Neural progenitor cell (in vitro differentiated cells): ENCODE data around the gene SAMD1. TPM values are rescaled to one million over a fixed set of nuclear protein-coding genes. Genes with fewer than 3 reads are reported as not detected.
A peak's percentile ranks its signal among the peaks of the same experiment; 100 is the strongest.

Source experiments
- DNase-seq: peaks from one replicate; pipeline ENCODE4 v3.0.0-alpha.2; 2016; ENCODE audit warnings: low spot score
- H2AFZ ChIP-seq: fragments of 200-600 bp; sonication (generic); replicated peaks from 2 replicates; pipeline ENCODE4 v1.6.1; 2016; ENCODE audit warnings: antibody characterized with exemption
- H3F3A ChIP-seq: fragments of 200-600 bp; sonication (generic); 2 replicates; pipeline ENCODE4 v1.6.1; 2016; ENCODE audit warnings: antibody characterized with exemption, low read depth
- H3K27ac ChIP-seq: fragments of 200-600 bp; sonication (generic); 2 replicates; pipeline ENCODE4 v1.5.1; 2016; ENCODE audit warnings: mild to moderate bottlenecking
- H3K27me3 ChIP-seq: fragments of 200-600 bp; sonication (generic); 2 replicates; pipeline ENCODE4 v1.6.1; 2016; ENCODE audit warnings: mild to moderate bottlenecking, moderate library complexity
- H3K36me3 ChIP-seq: fragments of 200-600 bp; sonication (generic); 2 replicates; pipeline ENCODE4 v1.5.1; 2016
- H3K4me1 ChIP-seq: fragments of 200-600 bp; sonication (generic); 2 replicates; pipeline ENCODE4 v1.6.1; 2016; ENCODE audit warnings: mixed run types
- H3K4me2 ChIP-seq: fragments of 200-600 bp; sonication (generic); 2 replicates; pipeline ENCODE4 v1.6.1; 2016
- H3K4me3 ChIP-seq: fragments of 200-600 bp; sonication (generic); 2 replicates; pipeline ENCODE4 v1.5.1; 2016
- H3K79me2 ChIP-seq: fragments of 200-600 bp; sonication (generic); 2 replicates; pipeline ENCODE4 v1.6.1; 2016; ENCODE audit warnings: low read depth
- H3K9ac ChIP-seq: fragments of 200-600 bp; sonication (generic); 2 replicates; pipeline ENCODE4 v1.6.1; 2016
- H3K9me3 ChIP-seq: fragments of 200-600 bp; sonication (generic); 2 replicates; pipeline ENCODE4 v1.5.1; 2016; ENCODE audit warnings: low read depth
- H4K20me1 ChIP-seq: fragments of 200-600 bp; sonication (generic); 2 replicates; pipeline ENCODE4 v1.6.1; 2016; ENCODE audit warnings: low read depth
- H3K27ac Mint-ChIP-seq: 3 replicates; pipeline ENCODE4 v1.8.0; 2021; ENCODE audit warnings: mixed read lengths
- H3K27me3 Mint-ChIP-seq: 2 replicates; pipeline ENCODE4 v1.8.0; 2022; ENCODE audit warnings: low read depth, mild to moderate bottlenecking, inconsistent platforms, moderate library complexity, mixed read lengths; ENCODE audit not compliant: insufficient read depth
- H3K36me3 Mint-ChIP-seq: 3 replicates; pipeline ENCODE4 v1.8.0; 2021; ENCODE audit warnings: mixed read lengths
- H3K4me1 Mint-ChIP-seq: 3 replicates; pipeline ENCODE4 v1.8.0; 2021; ENCODE audit warnings: mixed read lengths
- H3K4me3 Mint-ChIP-seq: 3 replicates; pipeline ENCODE4 v1.8.0; 2021; ENCODE audit warnings: mild to moderate bottlenecking, moderate library complexity, mixed read lengths
- H3K9me3 Mint-ChIP-seq: 3 replicates; pipeline ENCODE4 v1.8.0; 2020; ENCODE audit warnings: mixed read lengths
- EZH2 ChIP-seq: fragments of 200-600 bp; sonication (generic); IDR thresholded peaks from 2 replicates; pipeline ENCODE4 v1.6.1; 2017; ENCODE audit warnings: antibody characterized with exemption, mild to moderate bottlenecking, moderate library complexity
- EZH2phosphoT487 ChIP-seq: fragments of 200-600 bp; sonication (generic); IDR thresholded peaks from 2 replicates; pipeline ENCODE4 v1.6.1; 2017; ENCODE audit warnings: antibody characterized with exemption
- total RNA-seq: library from RNA; depleted of rRNA; stranded (reverse); fragments of >200 nt; gene quantifications from 2 replicates; pipeline ENCODE4 v1.2.3, GENCODE V29; 2015; ENCODE audit warnings: low replicate concordance
- TF ChIP-seq, protein P1 (sequence below): fragments of 200-600 bp; sonication (generic); IDR thresholded peaks from 2 replicates; pipeline ENCODE4 v1.5.1; 2017; ENCODE audit warnings: antibody characterized with exemption, mild to moderate bottlenecking

Gene SAMD1
- total RNA-seq, 1 donor from 2014 or later: 22.1 TPM

DNA sequence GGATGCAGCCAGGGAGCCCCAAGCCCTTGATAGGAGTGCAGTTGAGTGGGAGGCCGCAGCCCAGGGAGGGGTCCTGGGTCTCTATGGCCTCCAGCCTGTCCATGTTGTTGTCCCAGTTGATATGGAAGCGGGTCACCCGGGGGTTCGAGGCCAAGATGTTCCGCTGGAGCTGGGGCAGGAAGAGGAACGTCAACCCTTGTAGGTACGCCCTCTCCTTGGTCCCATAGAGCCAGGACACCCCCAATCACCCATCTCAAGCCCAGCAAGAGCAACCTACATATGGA, 29.9 kb upstream of the SAMD1 start:
- Mint-ChIP-seq H3K27ac (no peak overlapping the region), H3K27me3 (peaks cover 11% of the 10 kb centered on the region), H3K9me3 (no peaks in the 10 kb centered on the region), H3K36me3 (peaks cover 13% of the 10 kb centered on the region), H3K4me1 (peaks cover 31% of the 10 kb centered on the region), H3K4me3 (no peak overlapping the region)
- H2AFZ ChIP-seq: no peak overlapping the region
- H3K9me3 ChIP-seq: no peaks in the 10 kb centered on the region
- H3K9ac ChIP-seq: no peak overlapping the region
- no peak overlapping the region for H3K27ac ChIP-seq
- peaks cover 7% of the 10 kb centered on the region for H3K36me3 ChIP-seq
- TF ChIP-seq EZH2: no peak
- TF ChIP-seq EZH2phosphoT487: no peak
- TF ChIP-seq, protein P1, sequence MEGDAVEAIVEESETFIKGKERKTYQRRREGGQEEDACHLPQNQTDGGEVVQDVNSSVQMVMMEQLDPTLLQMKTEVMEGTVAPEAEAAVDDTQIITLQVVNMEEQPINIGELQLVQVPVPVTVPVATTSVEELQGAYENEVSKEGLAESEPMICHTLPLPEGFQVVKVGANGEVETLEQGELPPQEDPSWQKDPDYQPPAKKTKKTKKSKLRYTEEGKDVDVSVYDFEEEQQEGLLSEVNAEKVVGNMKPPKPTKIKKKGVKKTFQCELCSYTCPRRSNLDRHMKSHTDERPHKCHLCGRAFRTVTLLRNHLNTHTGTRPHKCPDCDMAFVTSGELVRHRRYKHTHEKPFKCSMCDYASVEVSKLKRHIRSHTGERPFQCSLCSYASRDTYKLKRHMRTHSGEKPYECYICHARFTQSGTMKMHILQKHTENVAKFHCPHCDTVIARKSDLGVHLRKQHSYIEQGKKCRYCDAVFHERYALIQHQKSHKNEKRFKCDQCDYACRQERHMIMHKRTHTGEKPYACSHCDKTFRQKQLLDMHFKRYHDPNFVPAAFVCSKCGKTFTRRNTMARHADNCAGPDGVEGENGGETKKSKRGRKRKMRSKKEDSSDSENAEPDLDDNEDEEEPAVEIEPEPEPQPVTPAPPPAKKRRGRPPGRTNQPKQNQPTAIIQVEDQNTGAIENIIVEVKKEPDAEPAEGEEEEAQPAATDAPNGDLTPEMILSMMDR: no peak
- no peaks in the 10 kb centered on the region for H3K27me3 ChIP-seq
- peaks cover 22% of the 10 kb centered on the region for H4K20me1 ChIP-seq
- peaks cover 19% of the 10 kb centered on the region for H3K79me2 ChIP-seq
- no peak overlapping the region for H3K4me2 ChIP-seq
- H3F3A ChIP-seq: peaks cover 32% of the 10 kb centered on the region
- DNase-seq: no peak
- no peak overlapping the region for H3K4me3 ChIP-seq
- peaks cover 23% of the 10 kb centered on the region for H3K4me1 ChIP-seq

DNA sequence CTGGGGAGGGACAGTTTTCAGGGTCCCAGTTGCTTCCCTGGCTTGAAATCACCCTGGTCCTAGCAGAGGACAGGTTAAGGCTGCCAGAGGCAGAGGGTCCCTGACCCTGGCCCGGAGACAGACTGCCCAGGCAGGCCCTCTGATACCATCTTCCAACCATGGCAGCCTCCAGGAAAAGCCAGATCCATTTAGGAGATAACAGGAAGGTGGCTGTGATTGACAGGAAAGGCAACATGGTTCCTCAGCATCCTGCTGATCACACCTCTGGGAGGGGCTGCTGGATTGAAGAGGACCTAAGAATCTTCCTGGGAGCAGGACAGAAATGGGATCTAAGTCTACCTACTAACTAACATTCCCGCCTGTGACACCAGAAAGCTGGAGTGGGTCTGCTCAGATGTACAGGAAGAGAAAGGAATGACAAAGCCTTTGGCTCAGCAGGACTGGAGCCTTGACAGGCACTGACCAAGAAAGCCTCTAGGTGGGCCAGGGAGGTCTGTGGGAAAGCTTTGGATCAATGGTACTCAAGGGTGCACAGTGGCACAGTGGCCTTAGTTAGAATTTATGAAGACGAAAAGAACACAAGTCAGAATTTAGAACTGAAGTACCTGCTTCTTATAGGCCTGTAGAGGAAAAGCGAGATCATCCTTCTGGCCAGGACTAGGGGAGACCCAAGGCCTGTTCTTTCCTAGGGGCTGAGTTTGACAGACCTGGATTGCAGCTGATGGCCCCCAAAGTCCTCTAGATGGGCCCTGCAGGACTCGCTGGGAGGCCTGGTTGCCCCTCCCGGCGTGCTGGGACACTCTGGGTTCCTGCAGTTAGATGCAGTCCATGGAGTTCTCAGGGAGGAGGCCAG, 29.3 kb upstream of the SAMD1 start:
- Histone ChIP-seq H3K79me2 (peaks cover 20% of the 10 kb centered on the region), H3K4me2 (no peak overlapping the region), H2AFZ (no peak overlapping the region), H3F3A (peaks cover 32% of the 10 kb centered on the region), H3K4me1 (peaks cover 23% of the 10 kb centered on the region), H3K27me3 (no peaks in the 10 kb centered on the region), H3K27ac (peak overlapping the region; percentile 87), H4K20me1 (peaks cover 24% of the 10 kb centered on the region), H3K9me3 (no peaks in the 10 kb centered on the region), H3K9ac (no peak overlapping the region), H3K4me3 (no peak overlapping the region), H3K36me3 (peaks cover 3% of the 10 kb centered on the region)
- H3K9me3 Mint-ChIP-seq: no peaks in the 10 kb centered on the region
- H3K4me3 Mint-ChIP-seq: peak overlapping the region; percentile 15
- H3K27ac Mint-ChIP-seq: no peak overlapping the region
- no peak for TF ChIP-seq EZH2phosphoT487
- no peak for TF ChIP-seq EZH2
- TF ChIP-seq, protein P1: no peak
- H3K36me3 Mint-ChIP-seq: peaks cover 12% of the 10 kb centered on the region
- peaks cover 31% of the 10 kb centered on the region for H3K4me1 Mint-ChIP-seq
- peaks cover 11% of the 10 kb centered on the region for H3K27me3 Mint-ChIP-seq
- DNase-seq: no peak

DNA sequence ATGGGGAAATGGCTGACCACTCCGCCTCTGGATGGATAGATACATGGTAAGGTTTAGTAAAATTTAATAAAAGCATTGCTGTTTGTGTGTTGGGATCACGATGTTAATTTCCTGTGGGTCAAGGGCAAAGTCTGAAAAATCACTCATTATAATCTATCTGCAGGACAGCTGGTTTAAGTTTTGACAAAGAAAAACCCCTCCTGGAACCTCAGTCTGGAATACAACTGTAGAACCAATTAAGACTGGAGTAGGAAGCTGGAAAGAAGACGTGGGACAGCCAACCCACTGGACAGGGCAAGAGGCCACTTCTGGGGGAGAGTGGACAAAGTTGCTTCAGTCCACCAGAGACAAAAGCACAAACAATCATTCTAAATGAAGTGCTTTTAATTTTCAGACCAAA, 28.6 kb upstream of the SAMD1 start:
- H3K79me2 ChIP-seq: peaks cover 20% of the 10 kb centered on the region
- Mint-ChIP-seq H3K27me3 (peaks cover 11% of the 10 kb centered on the region), H3K4me1 (peaks cover 31% of the 10 kb centered on the region), H3K4me3 (peak overlapping the region; percentile 93), H3K36me3 (peaks cover 5% of the 10 kb centered on the region), H3K27ac (peak overlapping the region; percentile 96), H3K9me3 (no peaks in the 10 kb centered on the region)
- no peak for DNase-seq
- H3K27me3 ChIP-seq: no peaks in the 10 kb centered on the region
- TF ChIP-seq EZH2phosphoT487: no peak
- TF ChIP-seq, protein P1: no peak
- no peak for TF ChIP-seq EZH2
- H3K9me3 ChIP-seq: no peaks in the 10 kb centered on the region
- peak overlapping the region; percentile 87 for H3K27ac ChIP-seq
- H3K4me2 ChIP-seq: peak overlapping the region; percentile 76
- peaks cover 32% of the 10 kb centered on the region for H3F3A ChIP-seq
- peaks cover 31% of the 10 kb centered on the region for H4K20me1 ChIP-seq
- H3K9ac ChIP-seq: peak overlapping the region; percentile 31
- peak overlapping the region; percentile 49 for H3K4me3 ChIP-seq
- H2AFZ ChIP-seq: no peak overlapping the region
- no peaks in the 10 kb centered on the region for H3K36me3 ChIP-seq
- H3K4me1 ChIP-seq: peaks cover 23% of the 10 kb centered on the region
